Measurements from ENCODE around the gene CCDC15.

CCDC15 gene

GRCh38 chr11:125079878-125080530, 126.0 kb downstream of the CCDC15 start:
- TF ChIP-seq CTCF (conservative IDR thresholded peaks at IDR 0.05), result no peak
- no peak overlapping the region for H3K27ac ChIP-seq

GRCh38 chr11:125080531-125080911, 126.5 kb downstream of the CCDC15 start:
- no peak for TF ChIP-seq CTCF (conservative IDR thresholded peaks at IDR 0.05)
- no peak overlapping the region for H3K27ac ChIP-seq

- TF ChIP-seq CTCF (conservative IDR thresholded peaks at IDR 0.05), result no peak
- H3K27ac ChIP-seq, result no peak overlapping the region
These were observed 127.2 kb downstream of the CCDC15 start for GRCh38 chr11:125081098-125081798.

GRCh38 chr11:125082040-125082439, 128.0 kb downstream of the CCDC15 start:
- H3K27ac ChIP-seq, result no peak overlapping the region
- TF ChIP-seq CTCF (conservative IDR thresholded peaks at IDR 0.05), result no peak

- H3K27ac ChIP-seq, result no peak overlapping the region
- TF ChIP-seq CTCF (conservative IDR thresholded peaks at IDR 0.05), result no peak
These were observed 128.8 kb downstream of the CCDC15 start for GRCh38 chr11:125082611-125083311.

- no peak for TF ChIP-seq CTCF (conservative IDR thresholded peaks at IDR 0.05)
- H3K27ac ChIP-seq, result no peak overlapping the region
These were observed 129.5 kb downstream of the CCDC15 start for GRCh38 chr11:125083312-125084056.

- H3K27ac ChIP-seq, result no peak overlapping the region
- TF ChIP-seq CTCF (conservative IDR thresholded peaks at IDR 0.05), result no peak
These were observed 130.0 kb downstream of the CCDC15 start for GRCh38 chr11:125084057-125084416.

Measured in VCaP (cell line).